ENCODE data around the gene IPO5. TPM values are rescaled to one million over a fixed set of nuclear protein-coding genes. Genes with fewer than 3 reads are reported as not detected.
"Not testable (repeated sequence)": the region's sequence is repeated elsewhere in the genome, so short reads cannot be mapped to it uniquely, and the experiment has no call there.

The IPO5 gene
- total RNA-seq, 1 donor from 2014 or later, result 88.6 TPM

- ATAC-seq, result no peak
- Histone ChIP-seq H3K36me3 (no peaks in the 10 kb centered on the region), H3K4me1 (no peaks in the 10 kb centered on the region), H3K4me3 (no peak overlapping the region), H3K27ac (no peak overlapping the region), H3K27me3 (no peaks in the 10 kb centered on the region), H3K9me3 (no peaks in the 10 kb centered on the region)
- no peak for DNase-seq
- intact Hi-C loops (cut with DNase I), result no loop called here
- TF ChIP-seq, protein P1, sequence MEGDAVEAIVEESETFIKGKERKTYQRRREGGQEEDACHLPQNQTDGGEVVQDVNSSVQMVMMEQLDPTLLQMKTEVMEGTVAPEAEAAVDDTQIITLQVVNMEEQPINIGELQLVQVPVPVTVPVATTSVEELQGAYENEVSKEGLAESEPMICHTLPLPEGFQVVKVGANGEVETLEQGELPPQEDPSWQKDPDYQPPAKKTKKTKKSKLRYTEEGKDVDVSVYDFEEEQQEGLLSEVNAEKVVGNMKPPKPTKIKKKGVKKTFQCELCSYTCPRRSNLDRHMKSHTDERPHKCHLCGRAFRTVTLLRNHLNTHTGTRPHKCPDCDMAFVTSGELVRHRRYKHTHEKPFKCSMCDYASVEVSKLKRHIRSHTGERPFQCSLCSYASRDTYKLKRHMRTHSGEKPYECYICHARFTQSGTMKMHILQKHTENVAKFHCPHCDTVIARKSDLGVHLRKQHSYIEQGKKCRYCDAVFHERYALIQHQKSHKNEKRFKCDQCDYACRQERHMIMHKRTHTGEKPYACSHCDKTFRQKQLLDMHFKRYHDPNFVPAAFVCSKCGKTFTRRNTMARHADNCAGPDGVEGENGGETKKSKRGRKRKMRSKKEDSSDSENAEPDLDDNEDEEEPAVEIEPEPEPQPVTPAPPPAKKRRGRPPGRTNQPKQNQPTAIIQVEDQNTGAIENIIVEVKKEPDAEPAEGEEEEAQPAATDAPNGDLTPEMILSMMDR (IDR thresholded peaks at IDR 0.05), result no peak
Measured at GRCh38 chr13:98032168-98032567, 78.7 kb downstream of the IPO5 start.

DNA sequence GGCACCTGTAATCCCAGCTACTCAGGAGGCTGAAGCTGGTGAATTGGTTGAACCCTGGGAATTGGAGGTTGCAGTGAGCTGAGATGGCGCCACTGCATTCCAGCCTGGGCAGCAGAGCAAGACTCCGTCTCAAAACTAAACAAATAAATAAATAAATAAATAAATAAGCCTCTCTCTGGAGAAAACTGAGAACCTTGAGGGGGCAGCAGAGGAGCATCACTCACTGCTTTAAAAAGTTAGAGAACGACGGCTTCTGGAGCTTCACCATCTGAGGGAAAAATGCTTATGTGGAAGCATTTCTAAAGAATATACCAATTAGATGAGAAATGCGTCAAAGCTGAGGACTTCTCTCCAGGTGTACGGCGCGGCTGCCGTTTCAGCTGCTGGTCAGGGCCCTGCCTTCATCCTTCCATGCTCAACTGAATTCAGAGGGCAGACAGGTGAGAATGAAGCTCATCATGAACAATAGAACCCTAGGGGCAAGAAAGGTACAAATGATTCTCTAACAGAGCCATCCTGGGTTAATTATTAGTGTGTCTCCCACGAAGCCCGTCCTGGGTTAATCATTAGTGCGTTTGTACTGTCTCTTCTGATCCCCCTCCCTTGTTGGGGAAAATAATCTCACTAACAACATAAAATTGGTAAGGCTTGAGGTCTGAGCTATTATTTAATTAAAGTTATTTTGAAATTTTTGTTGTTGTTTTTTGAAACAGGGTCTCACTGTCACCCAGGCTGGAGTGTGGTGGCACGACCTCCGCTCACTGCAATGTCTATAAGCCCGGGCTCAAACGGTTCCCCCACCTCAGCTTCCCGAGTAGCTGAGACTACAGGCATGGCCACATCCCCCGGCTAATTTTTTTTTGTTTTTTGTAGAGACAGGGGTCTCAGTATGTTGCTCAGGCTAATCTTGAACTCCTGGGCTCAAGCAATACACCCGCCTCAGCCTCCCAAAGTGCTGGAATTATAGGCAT, 80.1 kb downstream of the IPO5 start:
- H3K27ac ChIP-seq, result no peak overlapping the region
- intact Hi-C loops (cut with DNase I), result no loop called here
- H3K4me3 ChIP-seq, result no peak overlapping the region

GRCh38 chr13:98035373-98035772, 81.9 kb downstream of the IPO5 start:
- no peaks in the 10 kb centered on the region for H3K4me1 ChIP-seq
- no peaks in the 10 kb centered on the region for H3K36me3 ChIP-seq
- intact Hi-C loops (cut with DNase I), result no loop called here
- H3K9me3 ChIP-seq, result no peaks in the 10 kb centered on the region
- ATAC-seq (no peak), DNase-seq (no peak)
- no peak overlapping the region for H3K27ac ChIP-seq
- no peaks in the 10 kb centered on the region for H3K27me3 ChIP-seq
- TF ChIP-seq, protein P1 (IDR thresholded peaks at IDR 0.05), result no peak
- no peak overlapping the region for H3K4me3 ChIP-seq

More for the DNA sequence above, 80.1 kb downstream of the IPO5 start:
- no peaks in the 10 kb centered on the region for H3K27me3 ChIP-seq
- DNase-seq, result no peak
- ATAC-seq, result no peak
- H3K4me1 ChIP-seq, result no peaks in the 10 kb centered on the region
- TF ChIP-seq, protein P1 (IDR thresholded peaks at IDR 0.05), result peak; percentile 38
- H3K36me3 ChIP-seq, result no peaks in the 10 kb centered on the region
- no peaks in the 10 kb centered on the region for H3K9me3 ChIP-seq

GRCh38 chr13:98036564-98037302, 83.3 kb downstream of the IPO5 start:
- DNase-seq; H3K4me3 ChIP-seq; H3K36me3 ChIP-seq; intact Hi-C loops (cut with DNase I); H3K9me3 ChIP-seq; H3K27me3 ChIP-seq; H3K27ac ChIP-seq; H3K4me1 ChIP-seq; ATAC-seq: not testable (repeated sequence)

GRCh38 chr13:98039261-98039660, 85.8 kb downstream of the IPO5 start:
- no peak for ATAC-seq

More at GRCh38 chr13:98039261-98039660, 85.8 kb downstream of the IPO5 start:
- Histone ChIP-seq H3K4me1 (no peaks in the 10 kb centered on the region), H3K4me3 (no peak overlapping the region), H3K27me3 (no peaks in the 10 kb centered on the region), H3K27ac (no peak overlapping the region), H3K9me3 (no peaks in the 10 kb centered on the region), H3K36me3 (no peaks in the 10 kb centered on the region)
- TF ChIP-seq, protein P1 (IDR thresholded peaks at IDR 0.05), result no peak
- DNase-seq, result no peak
- intact Hi-C loops (cut with DNase I), result no loop called here

All from upper lobe of right lung (tissue), 1 donor.